ENCODE results near the gene TMEM236.
A peak's percentile ranks its signal among the peaks of the same experiment; 100 is the strongest.

The TMEM236 gene

DNA sequence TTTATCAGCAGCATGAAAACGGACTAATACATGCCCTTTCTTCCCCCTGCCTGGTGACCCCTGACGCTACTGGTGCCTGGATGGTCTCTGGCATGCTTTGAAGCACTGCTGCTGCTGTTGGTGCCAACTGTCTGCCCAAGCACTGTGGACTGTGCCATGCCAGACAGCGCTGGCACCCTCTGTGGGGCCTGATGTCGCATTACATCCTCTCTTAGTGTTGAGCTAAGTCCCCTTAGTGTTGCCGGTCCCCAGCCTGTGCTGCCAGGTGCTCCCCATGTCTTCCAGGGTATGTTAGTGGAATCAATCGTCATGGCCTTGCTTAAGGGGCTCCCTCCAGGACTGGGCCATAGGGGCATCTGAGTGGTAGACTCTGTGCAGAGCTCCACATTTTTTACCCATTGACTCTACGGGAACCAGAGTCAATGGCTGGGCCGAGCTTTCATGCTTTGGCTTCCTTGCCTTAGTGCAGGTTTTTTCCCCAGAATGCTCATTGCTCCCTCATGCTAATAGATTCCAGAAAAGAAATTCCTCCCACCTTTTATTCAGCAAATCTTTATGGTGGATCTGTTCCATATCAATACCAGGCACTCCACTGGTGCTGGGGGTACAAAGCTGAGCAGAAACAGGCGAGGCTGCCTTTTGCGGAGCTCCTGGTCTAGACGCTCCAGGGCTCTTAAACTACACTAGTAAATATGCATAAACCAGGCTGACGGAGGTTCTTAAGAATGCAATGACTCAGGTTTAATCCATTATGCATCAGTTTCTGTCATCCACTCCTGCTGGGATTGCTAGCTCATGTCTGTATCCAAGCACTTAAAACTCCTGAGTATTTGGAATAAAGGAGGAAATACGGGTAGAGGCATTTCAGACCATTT, 35.3 kb downstream of the TMEM236 start:
- peak; percentile 96 for DNase-seq (ENCODE audit: low read depth)

DNA sequence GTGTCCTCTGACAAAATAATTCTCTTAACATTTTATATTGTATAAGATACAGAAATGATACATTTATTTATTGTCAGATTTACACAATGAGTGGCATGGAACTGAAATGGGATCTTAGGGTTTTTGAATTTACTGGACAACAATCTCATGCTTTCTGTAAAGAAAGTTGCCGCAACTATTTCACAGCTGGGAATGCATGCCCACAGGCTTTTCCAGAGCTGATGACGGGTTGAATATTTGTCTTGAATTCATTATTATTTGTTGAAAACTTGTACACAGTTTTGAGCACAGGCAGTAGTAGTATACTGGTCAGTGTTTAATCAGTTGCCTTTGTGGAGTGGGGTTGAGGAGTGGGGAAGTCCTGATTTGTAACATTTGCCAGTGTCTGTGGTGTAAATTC, 36.6 kb downstream of the TMEM236 start:
- DNase-seq (ENCODE audit: low read depth): no peak

DNA sequence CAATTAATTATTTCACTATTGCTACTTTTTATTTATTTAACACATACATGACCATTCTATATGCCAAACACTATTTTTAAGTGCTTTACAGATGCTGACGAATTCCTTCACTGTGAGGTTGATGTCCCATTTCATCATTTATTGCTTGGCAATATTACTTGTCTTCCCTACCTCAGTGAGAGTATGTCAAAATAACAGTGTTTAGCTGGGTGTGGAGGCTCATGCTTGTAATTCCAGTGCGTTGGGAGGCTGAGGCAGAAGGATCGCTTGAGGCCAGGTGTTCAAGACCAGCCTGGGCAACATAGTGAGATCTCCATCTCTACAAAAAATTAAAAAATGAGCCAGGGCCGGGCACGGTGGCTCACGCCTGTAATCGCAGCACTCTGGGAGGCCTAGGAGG, 37.4 kb downstream of the TMEM236 start:
- DNase-seq (ENCODE audit: low read depth): no peak

DNA sequence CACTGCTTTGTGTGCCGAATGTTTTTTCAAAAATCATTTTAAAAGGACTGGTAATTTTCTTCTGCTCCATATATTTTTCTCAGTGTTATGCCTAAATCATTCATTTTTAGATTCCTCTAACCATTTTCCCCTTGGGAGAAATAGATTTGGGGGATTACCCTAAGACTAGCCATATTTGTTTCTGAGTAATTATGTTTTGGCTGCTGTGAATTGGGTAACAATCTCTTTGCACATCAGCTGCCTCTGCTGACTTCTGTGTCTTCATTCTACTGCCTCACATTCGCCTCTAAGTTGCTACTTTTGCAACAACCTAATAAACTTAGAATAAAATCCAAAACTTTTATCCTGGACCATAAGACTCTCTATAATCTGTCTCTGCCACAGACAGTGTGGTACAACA, 38.6 kb downstream of the TMEM236 start:
- no peak for DNase-seq (ENCODE audit: low read depth)

- no peak for DNase-seq (ENCODE audit: low read depth)
These were observed 41.0 kb downstream of the TMEM236 start for GRCh38 chr10:17792991-17793390.

- no peak for DNase-seq (ENCODE audit: low read depth)
These were observed 42.0 kb downstream of the TMEM236 start for GRCh38 chr10:17793823-17794644.

DNA sequence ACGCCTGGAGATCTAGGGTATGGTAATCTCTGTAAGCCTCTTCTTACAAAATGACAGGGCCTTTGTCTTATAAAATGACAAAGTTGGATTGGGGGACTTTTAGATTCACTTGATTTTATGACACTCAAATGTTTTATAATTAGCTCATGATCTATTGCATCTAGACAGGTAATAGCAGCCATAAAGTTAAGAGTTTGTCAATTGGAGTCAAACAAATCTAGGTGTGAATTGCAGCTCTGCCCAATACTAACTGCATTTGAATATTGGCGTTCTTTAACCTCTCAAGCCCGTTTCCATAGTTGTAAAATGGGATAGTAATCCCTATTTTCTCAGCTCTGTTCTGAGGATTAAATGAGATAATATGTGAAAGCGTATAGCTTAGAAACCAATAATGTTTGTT, 43.1 kb downstream of the TMEM236 start:
- no peak for DNase-seq (ENCODE audit: low read depth)

- no peak for DNase-seq (ENCODE audit: low read depth)
These were observed 44.0 kb downstream of the TMEM236 start for GRCh38 chr10:17795813-17796594.

GRCh38 chr10:17801507-17801906, 49.5 kb downstream of the TMEM236 start:
- DNase-seq (ENCODE audit: low read depth): no peak

GRCh38 chr10:17802350-17802749, 50.3 kb downstream of the TMEM236 start:
- no peak for DNase-seq (ENCODE audit: low read depth)

DNA sequence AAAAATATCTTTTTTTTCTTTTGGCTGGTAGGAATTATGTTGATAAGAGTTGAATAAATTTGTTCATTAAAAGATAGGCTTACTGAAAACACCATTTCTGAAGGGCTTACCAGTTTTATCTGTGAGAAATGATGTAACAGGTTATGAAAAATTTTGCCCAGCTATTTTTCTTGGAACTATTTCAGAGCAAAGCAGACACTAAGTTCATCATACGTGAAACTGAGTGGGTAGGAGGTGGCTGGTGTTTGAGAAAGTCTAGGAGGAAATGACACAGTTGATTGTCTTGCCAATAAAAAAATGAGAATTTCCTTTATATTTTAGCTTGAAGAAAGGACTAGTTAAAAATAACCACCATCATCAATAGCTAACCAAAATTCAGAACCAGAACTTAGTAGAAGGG, 51.0 kb downstream of the TMEM236 start:
- DNase-seq (ENCODE audit: low read depth): no peak

DNA sequence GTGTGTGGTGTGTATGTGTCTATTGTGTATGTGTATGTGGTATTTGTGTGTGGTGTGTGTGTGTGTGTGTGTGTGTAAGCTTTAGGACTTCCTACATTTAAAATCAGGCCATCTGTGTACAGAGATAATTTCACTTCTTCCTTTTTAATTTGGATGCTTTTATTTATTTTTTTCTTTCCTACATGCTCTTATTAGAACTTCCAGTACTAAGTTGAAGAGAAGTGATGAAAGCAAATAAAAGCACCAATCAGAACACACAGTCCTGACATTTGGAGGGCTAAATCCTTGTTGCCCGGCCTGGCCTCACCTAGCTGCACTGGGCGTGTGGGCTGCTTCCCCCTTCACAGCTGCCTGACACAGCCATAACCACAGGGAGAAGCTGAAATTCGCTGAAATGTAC, 53.3 kb downstream of the TMEM236 start:
- DNase-seq (ENCODE audit: low read depth): no peak

DNA sequence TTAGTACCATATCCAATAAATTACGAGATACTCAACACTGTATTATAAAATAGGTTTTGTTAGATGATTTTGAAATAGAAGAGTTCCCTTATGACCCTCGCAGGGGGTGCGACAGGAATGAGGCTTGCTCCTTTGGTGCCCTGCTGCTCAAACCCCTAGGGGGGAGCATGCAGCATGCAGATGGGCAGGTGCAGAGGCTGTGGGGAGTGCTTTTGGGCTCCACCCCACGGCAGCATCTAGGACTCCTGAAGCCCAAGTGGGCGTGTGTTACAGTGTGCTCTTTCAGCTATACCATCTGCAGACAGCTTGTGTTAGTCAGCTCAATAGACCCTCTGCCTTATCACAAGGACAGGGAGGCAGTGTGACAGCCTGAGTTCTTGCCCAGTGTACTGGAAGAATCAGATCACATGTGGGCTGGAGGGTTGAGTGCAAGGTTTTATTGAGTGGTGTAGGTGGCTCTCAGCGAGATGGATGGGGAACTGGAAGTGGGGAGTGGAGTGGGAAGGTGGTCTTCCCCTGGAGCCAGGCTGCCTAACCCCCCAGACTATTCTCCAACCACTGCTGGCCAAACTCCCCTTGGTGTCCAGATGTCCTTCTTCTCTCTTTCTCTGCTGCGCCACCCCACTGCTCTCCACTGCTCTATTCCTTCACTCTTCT, 54.0 kb downstream of the TMEM236 start:
- no peak for DNase-seq (ENCODE audit: low read depth)

GRCh38 chr10:17808971-17809841, 57.2 kb downstream of the TMEM236 start, which contains the start of gene MRC1:
TSS of gene MRC1 (plus strand) at chr10:17809348. CDS start at chr10:17809466, 118 bp downstream.
- no peak for DNase-seq (ENCODE audit: low read depth)

DNA sequence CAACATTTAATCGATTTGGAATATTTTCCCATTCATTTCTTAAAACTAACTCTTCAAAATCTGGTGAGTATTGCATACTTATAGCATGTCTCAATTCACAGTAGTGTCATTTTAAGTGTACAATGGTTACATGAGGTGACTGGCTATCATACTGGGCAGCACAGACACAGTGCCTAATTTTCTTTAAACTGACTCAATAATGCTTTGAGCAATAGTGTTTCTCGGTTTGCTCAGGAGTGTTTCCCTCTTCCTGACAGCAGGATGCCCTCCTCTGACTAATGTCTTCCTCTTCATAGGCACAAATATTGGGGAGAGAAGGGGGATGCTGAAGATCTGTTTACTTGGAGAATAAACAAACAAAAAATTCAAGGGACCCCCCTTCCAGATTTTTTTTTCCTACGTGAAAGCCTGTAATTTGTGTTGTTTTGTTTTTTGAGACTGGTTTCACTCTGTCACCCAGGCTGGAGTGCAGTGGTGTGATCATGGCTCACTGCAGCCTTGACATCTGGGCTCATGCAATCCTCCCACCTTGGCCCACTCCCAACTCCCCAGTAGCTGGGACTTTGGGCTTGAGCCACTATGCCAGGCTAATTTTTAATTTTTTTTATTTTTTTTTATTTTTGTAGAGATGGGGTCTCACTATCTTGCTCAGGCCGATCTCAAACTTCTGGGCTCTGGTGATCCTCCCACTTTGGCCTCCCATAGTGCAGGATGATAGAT, 59.3 kb downstream of the TMEM236 start:
- no peak for DNase-seq (ENCODE audit: low read depth)

DNA sequence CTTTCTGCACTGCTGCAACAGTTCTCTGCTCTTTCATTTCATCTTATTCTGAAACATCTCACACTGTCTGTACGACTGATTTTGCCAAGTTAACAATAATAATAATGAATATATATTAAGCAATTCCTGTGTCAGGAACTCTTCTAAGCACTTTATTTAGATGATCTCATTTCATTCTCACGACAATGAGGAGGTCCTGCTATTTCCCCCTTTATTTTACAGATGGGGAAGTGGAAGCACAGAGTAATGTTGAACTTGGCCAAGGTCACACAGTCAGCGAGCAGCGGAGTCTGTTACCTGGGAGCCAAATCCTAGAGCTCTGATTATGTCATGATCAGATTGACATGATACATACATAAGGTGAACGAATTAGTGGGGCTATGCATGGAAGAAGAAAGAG, 63.0 kb downstream of the TMEM236 start:
- DNase-seq (ENCODE audit: low read depth): no peak

GRCh38 chr10:17816199-17816598, 64.2 kb downstream of the TMEM236 start:
- DNase-seq (ENCODE audit: low read depth): no peak

DNA sequence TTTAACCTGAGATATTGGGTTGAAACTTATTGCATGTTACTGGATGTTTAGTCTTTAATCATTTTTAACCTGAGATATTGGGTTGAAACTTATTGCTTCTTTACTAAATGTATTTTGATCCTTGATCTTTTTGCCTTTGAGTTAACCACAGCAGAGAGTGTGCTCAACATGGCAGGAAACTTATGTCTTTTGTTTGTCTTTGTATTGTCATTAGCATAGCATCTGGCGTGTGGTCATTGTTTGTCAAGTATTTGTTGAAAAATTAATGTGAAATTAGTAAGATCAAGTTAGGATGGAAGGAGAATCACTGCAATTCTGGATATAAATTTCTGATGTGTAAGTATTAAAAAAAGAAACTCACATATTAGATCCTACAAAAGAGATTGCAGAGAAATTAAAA, 65.3 kb downstream of the TMEM236 start:
- no peak for DNase-seq (ENCODE audit: low read depth)

DNA sequence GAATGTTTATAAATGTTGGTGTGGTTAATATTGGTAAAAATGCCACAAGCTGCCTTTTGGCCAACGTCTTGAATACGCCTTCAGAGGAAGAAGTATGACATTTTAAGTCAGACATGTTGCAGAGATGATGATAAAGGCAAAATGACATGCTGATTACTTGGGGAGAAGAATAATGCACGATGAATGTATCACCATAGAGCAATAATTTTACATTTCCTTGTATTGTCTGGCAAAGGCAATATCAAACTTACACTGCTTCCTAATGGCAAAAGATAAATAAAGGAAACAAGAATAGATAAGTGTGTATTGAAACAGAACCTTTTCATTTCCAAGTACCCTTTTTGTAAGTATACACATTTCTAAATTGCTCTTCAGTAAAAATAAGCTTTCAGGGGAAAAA, 65.8 kb downstream of the TMEM236 start:
- no peak for DNase-seq (ENCODE audit: low read depth)

GRCh38 chr10:17819836-17820235, 67.8 kb downstream of the TMEM236 start:
- DNase-seq (ENCODE audit: low read depth): no peak

Measured in amniotic epithelial cell (primary cell).